Kidney (tissue), 14 donors: ENCODE data around the gene OR1N1. TPM values are rescaled to one million over a fixed set of nuclear protein-coding genes. Genes with fewer than 3 reads are reported as not detected.
"Not testable (repeated sequence)": the region's sequence is repeated elsewhere in the genome, so short reads cannot be mapped to it uniquely, and the experiment has no call there.

ENCODE experiments used
- DNase-seq, 5 donors: peaks; one replicate each; pipeline ENCODE4 v3.0.0-alpha.2; 2013 to 2020
- FAIRE-seq: peaks from 2 replicates; lab custom pipeline; 2012; peaks lifted over from hg19 to GRCh38; lab: Jason Lieb, UNC
- H3K27ac ChIP-seq, 2 donors: one replicate each; pipeline ENCODE4 v1.7.0; 2013; ENCODE audit warnings: low read depth in 2 of 2, low read length in 2 of 2, inconsistent platforms in 1 of 2
- H3K27me3 ChIP-seq: one replicate; pipeline ENCODE4 v1.7.1; 2013; ENCODE audit warnings: low read length, inconsistent platforms; ENCODE audit not compliant: control insufficient read depth, insufficient read depth
- H3K36me3 ChIP-seq, 3 donors: one replicate each; pipeline versions ENCODE4 v1.7.0 to v1.7.1; 2013; ENCODE audit warnings: low read length in 3 of 3, control low read depth in 1 of 3, inconsistent platforms in 1 of 3; ENCODE audit not compliant: insufficient read depth in 3 of 3, control insufficient read depth in 2 of 3
- H3K4me1 ChIP-seq, 3 donors: one replicate each; pipeline versions ENCODE4 v1.7.0 to v1.7.1; 2013; ENCODE audit warnings: low read length in 3 of 3, inconsistent platforms in 1 of 3, low read depth in 1 of 3; ENCODE audit not compliant: control insufficient read depth in 2 of 3, insufficient read depth in 2 of 3
- H3K4me3 ChIP-seq, 3 donors: one replicate each; pipeline versions ENCODE4 v1.7.0 to v1.8.1; 2013; ENCODE audit warnings: low read length in 3 of 3, control low read depth in 1 of 3, inconsistent platforms in 1 of 3
- H3K9ac ChIP-seq, 3 donors: one replicate each; pipeline versions ENCODE4 v1.7.0 to v1.7.1; 2013; ENCODE audit warnings: low read length in 3 of 3, control low read depth in 1 of 3, inconsistent platforms in 1 of 3
- H3K9me3 ChIP-seq, 3 donors: one replicate each; pipeline versions ENCODE4 v1.7.0 to v1.7.1; 2013; ENCODE audit warnings: low read length in 3 of 3, control low read depth in 1 of 3, inconsistent platforms in 1 of 3; ENCODE audit not compliant: control insufficient read depth in 2 of 3, insufficient read depth in 1 of 3
- intact Hi-C: fragments of 100-400 bp; cut with DNase I; formaldehyde crosslinking; loops from one replicate; pipeline ENCODE4 v1.11.1; 2022
- polyA plus RNA-seq: library from polyadenylated mRNA; stranded (reverse); fragments of 350-450 nt; fragmentation: Illumina TruSeq; extraction: RNeasy Lipid Tissue Mini Kit (QIAGEN cat#74804); gene quantifications from one replicate; pipeline ENCODE4 v1.2.3, GENCODE V29; 2014; ENCODE audit warnings: low read depth, low replicate concordance; ENCODE audit not compliant: insufficient read depth
- total RNA-seq: library from RNA; stranded (reverse); fragmentation: NEBNext Ultra II Directional; extraction: Animal tissue kit (Norgen Biotek cat#: 25700); gene quantifications from one replicate; pipeline ENCODE4 v1.2.1, GENCODE V29; 2021
- TF ChIP-seq, protein P1 (sequence below): IDR thresholded peaks from 3 replicates; pipeline ENCODE4 v1.5.1; 2012; ENCODE audit warnings: mild to moderate bottlenecking, moderate library complexity, borderline replicate concordance; ENCODE audit not compliant: insufficient read depth; ENCODE audit errors: extremely low read depth
- donor health status: control.
- donor health status: control.
- donor health status: control.
- donor health status: control.
- donor health status: control.
- donor health status: DM: yes; HTN: yes; CAD: no.
- donor health status: Normal renal cell carcinoma (clear cell type).

The OR1N1 gene
- total and polyA plus RNA-seq, 2 donors from 2014 or later, result not detected

DNA sequence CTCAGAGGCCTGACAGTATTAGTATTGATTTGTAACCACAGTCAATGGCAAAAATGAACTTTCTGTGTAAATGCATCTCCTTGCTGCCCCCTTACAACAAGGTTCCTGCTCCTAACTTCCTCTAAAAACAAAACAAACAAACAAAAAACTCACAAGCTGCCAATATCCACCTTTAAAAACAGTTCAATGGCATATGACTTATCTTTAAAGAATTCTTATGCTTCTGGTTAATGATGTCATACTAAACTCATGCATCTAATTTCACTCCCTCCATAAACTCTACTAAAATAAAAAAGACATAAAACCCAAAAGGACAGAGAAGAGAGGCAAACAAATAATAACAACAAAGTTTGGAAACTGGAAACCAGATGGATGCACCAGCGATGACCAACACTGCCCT is 9.0 kb upstream of the OR1N1 start:
- Histone ChIP-seq H3K27ac (no peak overlapping the region), H3K4me3 (no peak overlapping the region), H3K9ac (no peak overlapping the region), H3K4me1 (no peaks in the 10 kb centered on the region), H3K9me3 (no peaks in the 10 kb centered on the region), H3K27me3 (no peaks in the 10 kb centered on the region), H3K36me3 (no peaks in the 10 kb centered on the region)
- no peak for DNase-seq
- intact Hi-C loops, result no loop called here
- FAIRE-seq, result no peak
- TF ChIP-seq, protein P1, sequence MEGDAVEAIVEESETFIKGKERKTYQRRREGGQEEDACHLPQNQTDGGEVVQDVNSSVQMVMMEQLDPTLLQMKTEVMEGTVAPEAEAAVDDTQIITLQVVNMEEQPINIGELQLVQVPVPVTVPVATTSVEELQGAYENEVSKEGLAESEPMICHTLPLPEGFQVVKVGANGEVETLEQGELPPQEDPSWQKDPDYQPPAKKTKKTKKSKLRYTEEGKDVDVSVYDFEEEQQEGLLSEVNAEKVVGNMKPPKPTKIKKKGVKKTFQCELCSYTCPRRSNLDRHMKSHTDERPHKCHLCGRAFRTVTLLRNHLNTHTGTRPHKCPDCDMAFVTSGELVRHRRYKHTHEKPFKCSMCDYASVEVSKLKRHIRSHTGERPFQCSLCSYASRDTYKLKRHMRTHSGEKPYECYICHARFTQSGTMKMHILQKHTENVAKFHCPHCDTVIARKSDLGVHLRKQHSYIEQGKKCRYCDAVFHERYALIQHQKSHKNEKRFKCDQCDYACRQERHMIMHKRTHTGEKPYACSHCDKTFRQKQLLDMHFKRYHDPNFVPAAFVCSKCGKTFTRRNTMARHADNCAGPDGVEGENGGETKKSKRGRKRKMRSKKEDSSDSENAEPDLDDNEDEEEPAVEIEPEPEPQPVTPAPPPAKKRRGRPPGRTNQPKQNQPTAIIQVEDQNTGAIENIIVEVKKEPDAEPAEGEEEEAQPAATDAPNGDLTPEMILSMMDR, result no peak

DNA sequence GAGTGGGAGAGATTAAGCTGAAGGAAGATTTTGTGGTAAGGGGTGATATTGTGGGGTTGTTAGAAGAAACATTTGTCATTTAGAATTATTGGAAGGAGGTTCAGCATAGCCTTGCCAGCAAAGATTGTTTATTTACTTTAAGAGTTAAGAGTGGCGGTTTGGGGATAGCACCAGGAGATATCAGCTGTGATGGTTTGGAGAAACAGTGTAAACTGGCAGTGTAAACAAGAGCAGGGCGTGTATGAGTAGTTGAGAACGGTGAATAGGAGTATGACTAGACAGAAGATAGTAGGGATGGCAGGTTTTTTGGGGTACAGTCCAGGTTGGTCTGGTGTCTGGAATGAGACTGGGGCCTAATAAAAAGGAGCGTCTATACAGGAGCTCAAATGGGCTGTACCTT is 4.1 kb upstream of the OR1N1 start:
- H3K27ac ChIP-seq, H3K36me3 ChIP-seq, H3K27me3 ChIP-seq, intact Hi-C loops, FAIRE-seq, H3K4me1 ChIP-seq, H3K9me3 ChIP-seq, H3K4me3 ChIP-seq, DNase-seq, H3K9ac ChIP-seq: not testable (repeated sequence)

DNA sequence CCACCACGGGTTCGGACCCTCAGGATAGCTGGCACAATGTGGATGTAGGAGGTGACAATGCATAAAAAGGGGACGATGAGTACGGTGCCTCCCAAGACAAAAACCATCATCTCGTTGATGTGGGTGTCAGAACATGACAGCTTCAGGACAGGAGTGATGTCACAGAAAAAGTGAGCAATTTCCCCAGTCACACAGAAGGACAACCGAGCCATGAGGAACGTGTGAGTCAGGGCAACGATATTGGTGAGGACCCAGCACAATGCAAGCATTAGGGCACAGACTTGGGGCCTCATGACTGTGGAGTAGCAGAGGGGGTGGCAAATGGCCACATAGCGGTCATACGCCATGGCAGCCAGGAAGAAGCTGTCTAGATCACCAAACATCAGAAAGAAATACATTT is 491 bp downstream of the OR1N1 start:
- no peak overlapping the region for H3K4me3 ChIP-seq
- no peaks in the 10 kb centered on the region for H3K4me1 ChIP-seq
- no peaks in the 10 kb centered on the region for H3K36me3 ChIP-seq
- FAIRE-seq, result no peak
- no peak for DNase-seq
- no peak overlapping the region for H3K9ac ChIP-seq
- no peaks in the 10 kb centered on the region for H3K9me3 ChIP-seq
- TF ChIP-seq, protein P1, result no peak
- H3K27me3 ChIP-seq, result no peaks in the 10 kb centered on the region
- intact Hi-C loops, result no loop called here
- H3K27ac ChIP-seq, result no peak overlapping the region

DNA sequence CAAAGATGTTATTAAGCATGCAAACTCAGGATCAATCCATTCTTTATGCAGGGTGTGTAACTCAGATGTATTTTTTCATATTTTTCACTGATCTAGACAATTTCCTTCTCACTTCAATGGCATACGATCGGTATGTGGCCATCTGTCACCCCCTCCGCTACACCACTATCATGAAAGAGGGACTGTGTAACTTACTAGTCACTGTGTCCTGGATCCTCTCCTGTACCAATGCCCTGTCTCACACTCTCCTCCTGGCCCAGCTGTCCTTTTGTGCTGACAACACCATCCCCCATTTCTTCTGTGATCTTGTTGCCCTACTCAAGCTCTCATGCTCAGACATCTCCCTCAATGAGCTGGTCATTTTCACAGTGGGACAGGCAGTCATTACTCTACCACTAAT is 7.7 kb downstream of the OR1N1 start:
- no peak overlapping the region for H3K4me3 ChIP-seq
- no peak overlapping the region for H3K9ac ChIP-seq
- no peaks in the 10 kb centered on the region for H3K27me3 ChIP-seq
- no peak for FAIRE-seq
- intact Hi-C loops, result no loop called here
- DNase-seq, result no peak
- H3K4me1 ChIP-seq, result no peaks in the 10 kb centered on the region
- TF ChIP-seq, protein P1, result no peak
- H3K36me3 ChIP-seq, result no peaks in the 10 kb centered on the region
- H3K9me3 ChIP-seq, result no peaks in the 10 kb centered on the region
- H3K27ac ChIP-seq, result no peak overlapping the region
